ENCODE measurements around the gene ARHGAP18. TPM values are rescaled to one million over a fixed set of nuclear protein-coding genes. Genes with fewer than 3 reads are reported as not detected.
A peak's percentile ranks its signal among the peaks of the same experiment; 100 is the strongest.

ARHGAP18 gene
- total RNA-seq, 1 donor from 2014 or later: 4.5 TPM

- no peak for TF ChIP-seq CTCF (IDR thresholded peaks at IDR 0.05; ENCODE audit: insufficient read depth, low read length, severe bottlenecking)
- Histone ChIP-seq H3K27me3 (ENCODE audit: control insufficient read depth, insufficient read depth, low read length) (no peaks in the 10 kb centered on the region), H3K4me3 (ENCODE audit: low read depth, low read length) (no peak overlapping the region), H3K36me3 (ENCODE audit: control insufficient read depth, insufficient read depth, low read length) (no peaks in the 10 kb centered on the region)
- peak; percentile 78 for DNase-seq (ENCODE audit: low read depth)
- peak; percentile 32 for FAIRE-seq
Observed at GRCh38 chr6:129744201-129744879, 34.4 kb upstream of the ARHGAP18 start.

- FAIRE-seq: no peak
- no peak for TF ChIP-seq CTCF (IDR thresholded peaks at IDR 0.05; ENCODE audit: insufficient read depth, low read length, severe bottlenecking)
- no peaks in the 10 kb centered on the region for H3K27me3 ChIP-seq (ENCODE audit: control insufficient read depth, insufficient read depth, low read length)
- H3K36me3 ChIP-seq (ENCODE audit: control insufficient read depth, insufficient read depth, low read length): no peaks in the 10 kb centered on the region
- DNase-seq (ENCODE audit: low read depth): no peak
- H3K4me3 ChIP-seq (ENCODE audit: low read depth, low read length): no peak overlapping the region
Observed at GRCh38 chr6:129740013-129740412, 30.0 kb upstream of the ARHGAP18 start.

- DNase-seq (ENCODE audit: low read depth) (no peak), FAIRE-seq (no peak)
- no peak for TF ChIP-seq CTCF (IDR thresholded peaks at IDR 0.05; ENCODE audit: insufficient read depth, low read length, severe bottlenecking)
- no peak overlapping the region for H3K4me3 ChIP-seq (ENCODE audit: low read depth, low read length)
- no peaks in the 10 kb centered on the region for H3K27me3 ChIP-seq (ENCODE audit: control insufficient read depth, insufficient read depth, low read length)
- H3K36me3 ChIP-seq (ENCODE audit: control insufficient read depth, insufficient read depth, low read length): no peaks in the 10 kb centered on the region
Observed at GRCh38 chr6:129736105-129736504, 26.1 kb upstream of the ARHGAP18 start.

- no peak for TF ChIP-seq CTCF (IDR thresholded peaks at IDR 0.05; ENCODE audit: insufficient read depth, low read length, severe bottlenecking)
- Histone ChIP-seq H3K27me3 (ENCODE audit: control insufficient read depth, insufficient read depth, low read length) (no peaks in the 10 kb centered on the region), H3K4me3 (ENCODE audit: low read depth, low read length) (no peak overlapping the region), H3K36me3 (ENCODE audit: control insufficient read depth, insufficient read depth, low read length) (no peaks in the 10 kb centered on the region)
- FAIRE-seq (no peak), DNase-seq (ENCODE audit: low read depth) (no peak)
Observed at GRCh38 chr6:129733290-129733689, 23.3 kb upstream of the ARHGAP18 start.

- no peak for TF ChIP-seq CTCF (IDR thresholded peaks at IDR 0.05; ENCODE audit: insufficient read depth, low read length, severe bottlenecking)
- no peak for FAIRE-seq
Observed at GRCh38 chr6:129732542-129732941, 22.6 kb upstream of the ARHGAP18 start.

GRCh38 chr6:129732034-129732433 is 22.1 kb upstream of the ARHGAP18 start:
- no peak overlapping the region for H3K4me3 ChIP-seq (ENCODE audit: low read depth, low read length)
- H3K27me3 ChIP-seq (ENCODE audit: control insufficient read depth, insufficient read depth, low read length): no peaks in the 10 kb centered on the region
- H3K36me3 ChIP-seq (ENCODE audit: control insufficient read depth, insufficient read depth, low read length): no peaks in the 10 kb centered on the region
- no peak for FAIRE-seq
- no peak for DNase-seq (ENCODE audit: low read depth)
- no peak for TF ChIP-seq CTCF (IDR thresholded peaks at IDR 0.05; ENCODE audit: insufficient read depth, low read length, severe bottlenecking)

More at GRCh38 chr6:129732542-129732941, 22.6 kb upstream of the ARHGAP18 start:
- H3K36me3 ChIP-seq (ENCODE audit: control insufficient read depth, insufficient read depth, low read length): no peaks in the 10 kb centered on the region
- H3K27me3 ChIP-seq (ENCODE audit: control insufficient read depth, insufficient read depth, low read length): no peaks in the 10 kb centered on the region
- no peak overlapping the region for H3K4me3 ChIP-seq (ENCODE audit: low read depth, low read length)
- DNase-seq (ENCODE audit: low read depth): peak; percentile 44

Data from bronchial epithelial cell (primary cell).